ENCODE data around the gene CCDC192. TPM values are rescaled to one million over a fixed set of nuclear protein-coding genes. Genes with fewer than 3 reads are reported as not detected.

The CCDC192 gene
- total RNA-seq, 1 donor from 2014 or later: not detected

DNA sequence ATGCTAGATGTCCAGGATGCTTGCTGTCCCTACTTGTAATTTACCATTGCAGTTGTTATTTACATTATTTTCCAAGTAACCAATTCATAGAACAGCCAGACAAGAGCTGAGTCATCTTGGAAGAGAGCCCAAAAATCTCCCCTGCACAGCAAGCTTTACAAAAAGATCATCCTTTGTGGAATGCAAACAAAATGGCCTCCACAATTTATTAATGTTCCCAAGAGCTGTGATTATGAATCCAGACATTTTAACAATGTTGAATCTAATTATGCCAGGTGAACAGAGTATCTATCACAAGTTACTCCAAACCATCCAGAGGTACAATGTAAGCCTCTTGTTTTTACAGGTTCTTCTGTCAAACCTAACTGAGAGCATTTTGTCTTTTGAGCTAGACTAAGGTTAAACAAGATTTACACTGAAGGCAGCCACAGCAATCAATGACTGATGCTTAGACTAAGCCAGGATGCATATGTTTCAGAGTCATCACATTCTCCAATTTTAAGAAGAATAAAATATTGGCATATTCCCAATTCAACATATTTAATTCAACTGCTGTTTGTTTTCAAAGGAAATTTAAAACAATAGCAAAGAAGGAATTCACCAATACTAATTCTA, 285.1 kb downstream of the CCDC192 start:
- ATAC-seq (no peak), DNase-seq (no peak)
- H3K36me3 ChIP-seq: no peaks in the 10 kb centered on the region
- intact Hi-C loops (cut with DNase I): no loop called here
- no peak overlapping the region for H3K4me3 ChIP-seq
- no peak overlapping the region for H3K27ac ChIP-seq
- H3K9me3 ChIP-seq: no peaks in the 10 kb centered on the region
- H3K4me1 ChIP-seq: no peaks in the 10 kb centered on the region
- TF ChIP-seq, protein P1, sequence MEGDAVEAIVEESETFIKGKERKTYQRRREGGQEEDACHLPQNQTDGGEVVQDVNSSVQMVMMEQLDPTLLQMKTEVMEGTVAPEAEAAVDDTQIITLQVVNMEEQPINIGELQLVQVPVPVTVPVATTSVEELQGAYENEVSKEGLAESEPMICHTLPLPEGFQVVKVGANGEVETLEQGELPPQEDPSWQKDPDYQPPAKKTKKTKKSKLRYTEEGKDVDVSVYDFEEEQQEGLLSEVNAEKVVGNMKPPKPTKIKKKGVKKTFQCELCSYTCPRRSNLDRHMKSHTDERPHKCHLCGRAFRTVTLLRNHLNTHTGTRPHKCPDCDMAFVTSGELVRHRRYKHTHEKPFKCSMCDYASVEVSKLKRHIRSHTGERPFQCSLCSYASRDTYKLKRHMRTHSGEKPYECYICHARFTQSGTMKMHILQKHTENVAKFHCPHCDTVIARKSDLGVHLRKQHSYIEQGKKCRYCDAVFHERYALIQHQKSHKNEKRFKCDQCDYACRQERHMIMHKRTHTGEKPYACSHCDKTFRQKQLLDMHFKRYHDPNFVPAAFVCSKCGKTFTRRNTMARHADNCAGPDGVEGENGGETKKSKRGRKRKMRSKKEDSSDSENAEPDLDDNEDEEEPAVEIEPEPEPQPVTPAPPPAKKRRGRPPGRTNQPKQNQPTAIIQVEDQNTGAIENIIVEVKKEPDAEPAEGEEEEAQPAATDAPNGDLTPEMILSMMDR (IDR thresholded peaks at IDR 0.05): no peak
- H3K27me3 ChIP-seq (ENCODE audit: low read depth): no peaks in the 10 kb centered on the region

Other genes with a start within 250 kb of the CCDC192 start
- gene PRRC1, start 185.8 kb upstream of the CCDC192 start, total RNA-seq: 49.7 TPM
- not detected for gene CTXN3, start 54.3 kb upstream of the CCDC192 start, total RNA-seq